ENCODE data around the gene PLB1.
A peak's percentile ranks its signal among the peaks of the same experiment; 100 is the strongest.

The PLB1 gene

DNA sequence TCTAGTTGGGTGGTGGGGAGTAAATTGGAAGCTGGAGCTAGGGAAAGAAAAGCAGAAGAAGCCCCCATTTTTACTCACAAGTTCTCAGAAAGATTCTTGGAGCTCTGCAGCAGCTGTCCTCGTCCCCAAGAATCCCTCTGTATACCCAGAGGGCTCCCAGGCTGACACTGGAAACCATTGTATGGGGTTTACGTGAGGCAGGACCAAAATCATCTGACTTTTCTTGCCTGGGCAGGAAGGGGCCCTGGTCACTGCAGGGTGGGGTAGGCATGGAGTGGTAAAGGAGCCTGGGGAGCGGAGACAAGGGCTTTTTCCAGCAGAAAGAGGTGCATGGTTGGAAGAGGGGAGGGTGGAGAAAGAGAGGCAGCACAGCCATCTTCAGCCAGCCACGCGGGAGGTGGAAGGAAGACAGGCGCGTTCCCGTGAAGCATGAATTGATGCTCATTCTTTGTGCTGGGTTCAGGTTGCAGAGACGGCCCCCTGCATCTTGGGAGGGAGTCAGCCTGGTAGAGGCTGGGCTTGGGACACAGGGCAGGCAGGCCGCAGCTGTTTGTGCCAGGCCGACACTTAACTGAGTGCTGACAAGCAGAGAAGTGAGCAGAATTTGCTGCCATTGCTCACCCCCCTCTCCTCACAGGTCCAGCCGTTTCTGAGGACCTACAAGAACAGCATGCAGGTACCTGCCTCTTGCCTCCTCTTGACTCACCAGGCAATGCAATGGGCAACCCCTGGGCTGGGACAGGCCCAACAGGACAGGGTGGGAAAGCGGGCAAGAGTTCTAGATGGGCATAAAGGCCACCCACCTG is 94.8 kb downstream of the PLB1 start:
- no peak for DNase-seq (ENCODE audit: low spot score)

DNA sequence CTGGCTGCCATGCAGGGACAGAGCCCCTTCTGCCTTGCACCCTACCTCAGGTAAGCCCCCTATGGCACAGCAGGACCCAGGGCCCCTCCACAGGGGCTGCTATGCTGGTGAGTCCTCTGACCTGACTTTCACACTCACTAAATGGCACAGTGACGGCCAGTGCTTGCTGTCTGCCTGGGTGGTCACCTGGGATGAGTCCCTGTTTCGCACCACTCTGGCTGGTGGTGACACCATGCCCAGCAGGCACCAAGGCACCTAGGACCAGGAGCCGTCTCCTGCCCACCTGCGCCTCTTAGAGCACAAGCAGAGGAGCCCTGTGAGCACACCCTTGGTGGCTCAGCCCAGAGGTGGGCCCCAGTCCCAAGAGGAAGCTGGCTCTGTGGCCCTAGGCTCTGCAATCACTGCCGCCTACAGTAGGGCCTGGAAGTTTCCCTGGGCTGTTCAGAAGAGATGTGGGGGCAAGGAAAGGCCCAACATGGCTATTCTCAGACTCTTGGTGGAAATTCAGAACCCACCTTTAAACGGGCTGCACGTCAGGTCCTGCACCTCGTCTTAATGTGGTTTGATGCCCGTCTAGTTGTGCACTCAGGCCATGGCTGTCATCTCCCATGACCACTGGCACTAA is 96.0 kb downstream of the PLB1 start:
- DNase-seq (ENCODE audit: low spot score), result no peak

DNA sequence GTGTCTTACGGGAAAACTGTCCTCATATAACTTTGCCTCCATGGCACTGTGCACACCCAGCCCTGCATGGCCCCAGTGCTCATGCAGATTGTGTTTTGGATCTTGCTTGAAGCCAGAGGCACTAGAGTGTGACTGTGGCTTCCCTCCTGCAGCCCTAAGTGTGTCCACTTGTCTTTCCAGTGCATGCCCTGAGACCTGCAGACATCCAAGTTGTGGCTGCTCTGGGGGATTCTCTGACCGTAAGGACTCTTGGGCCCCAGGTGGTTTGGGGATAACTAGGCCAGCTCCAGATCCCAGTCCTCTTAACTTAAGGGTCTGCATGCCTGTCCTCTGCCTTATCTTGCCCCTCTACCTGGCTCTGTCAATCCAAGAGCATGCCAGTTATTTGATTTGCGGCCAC is 96.6 kb downstream of the PLB1 start:
- no peak for DNase-seq (ENCODE audit: low spot score)

DNA sequence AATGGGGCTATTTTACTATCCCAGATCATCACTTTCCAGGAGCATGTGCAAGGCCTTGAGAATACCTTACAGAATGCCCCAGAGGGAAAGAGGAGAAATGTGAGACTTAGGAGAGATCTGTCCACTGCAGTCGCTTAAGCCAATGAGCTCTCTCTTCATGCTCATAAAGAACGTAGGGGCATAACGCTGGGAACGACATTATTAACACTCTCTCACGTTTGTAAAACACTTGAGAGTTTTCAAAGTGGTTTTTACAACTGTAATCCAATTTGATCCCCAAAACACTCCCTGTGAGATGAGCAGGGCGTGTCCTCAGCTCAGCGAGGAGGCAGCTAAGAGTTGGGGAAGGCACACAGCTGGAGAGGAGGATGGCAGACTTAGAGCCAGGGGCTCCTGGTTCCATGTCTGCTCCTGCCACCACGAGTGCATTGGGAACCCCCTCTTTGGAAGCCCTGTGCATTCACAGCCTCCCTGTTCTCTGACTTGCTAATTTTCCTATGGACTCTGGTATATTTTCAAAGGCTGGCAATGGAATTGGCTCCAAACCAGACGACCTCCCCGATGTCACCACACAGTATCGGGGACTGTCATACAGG is 97.4 kb downstream of the PLB1 start:
- no peak for DNase-seq (ENCODE audit: low spot score)

DNA sequence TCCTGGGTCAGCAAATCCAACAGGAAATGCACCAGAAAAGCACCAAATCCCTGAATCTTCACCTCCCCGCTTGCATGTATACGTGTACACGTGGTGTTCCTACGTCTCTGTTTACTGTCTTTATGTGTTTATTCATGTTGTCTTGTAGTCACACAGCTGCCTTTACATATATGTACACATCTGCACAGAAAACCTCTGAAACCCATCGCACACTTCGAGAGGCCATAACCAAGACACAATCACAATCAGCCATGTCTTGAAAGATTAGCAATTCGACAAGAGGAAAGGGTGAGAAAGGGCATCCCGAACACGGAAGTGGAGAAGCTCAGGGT is 98.1 kb downstream of the PLB1 start:
- no peak for DNase-seq (ENCODE audit: low spot score)

DNA sequence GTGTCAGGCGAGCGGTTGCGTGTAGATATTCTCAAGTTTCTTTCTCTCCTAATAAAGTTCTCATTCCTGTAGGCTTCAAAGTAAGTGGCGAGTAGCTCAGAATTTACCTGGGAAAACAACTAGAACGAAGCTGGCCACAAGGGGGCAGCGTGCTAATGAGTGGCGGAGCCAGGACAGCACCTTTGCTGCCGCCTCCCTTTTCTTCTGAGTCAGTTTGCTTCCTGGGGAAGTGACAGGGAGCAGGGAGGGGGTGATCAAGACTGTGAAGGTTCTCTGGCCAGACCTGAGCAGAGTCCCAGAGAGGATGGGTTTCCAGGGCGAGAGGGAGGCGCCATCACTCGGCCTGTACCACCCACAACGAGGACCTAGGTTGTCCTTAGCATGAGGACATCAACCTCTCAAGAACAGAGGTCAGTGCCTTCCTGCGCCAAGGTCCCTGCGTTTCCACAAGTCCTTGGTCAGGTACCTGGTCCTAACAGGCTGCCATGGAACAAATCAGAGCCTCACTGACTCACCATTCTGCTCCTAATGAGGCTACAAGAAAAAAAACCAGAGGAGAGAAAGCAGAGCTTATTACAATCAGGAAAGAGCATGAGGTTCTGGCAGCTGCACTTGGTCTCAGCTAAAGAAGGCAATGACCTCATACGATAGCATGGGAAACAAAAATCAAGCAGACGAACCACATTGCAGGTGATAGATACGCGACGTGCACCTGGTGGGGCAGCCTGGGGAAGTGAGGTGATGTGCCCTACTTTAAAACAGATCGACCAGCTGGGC is 98.7 kb downstream of the PLB1 start:
- DNase-seq (ENCODE audit: low spot score), result peak; percentile 77

DNA sequence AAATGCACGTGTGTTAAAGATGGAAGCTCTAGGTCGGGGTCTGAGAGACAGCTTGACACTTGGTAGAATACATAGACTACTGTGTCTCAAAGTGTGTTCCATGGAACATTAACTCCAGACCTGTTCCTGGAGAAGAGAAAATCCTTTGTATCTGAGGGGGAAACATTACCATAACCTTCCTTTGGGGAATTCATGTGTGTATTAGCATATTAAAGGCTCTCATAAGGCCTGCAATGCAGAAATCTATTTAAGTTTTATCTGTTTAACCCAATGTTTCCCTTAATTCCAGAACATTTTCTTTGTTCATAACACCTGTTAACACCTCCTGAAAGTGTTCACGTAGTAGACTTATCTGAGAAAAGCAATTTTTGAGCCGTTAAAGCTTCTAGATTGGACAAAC is 99.5 kb downstream of the PLB1 start:
- no peak for DNase-seq (ENCODE audit: low spot score)

DNA sequence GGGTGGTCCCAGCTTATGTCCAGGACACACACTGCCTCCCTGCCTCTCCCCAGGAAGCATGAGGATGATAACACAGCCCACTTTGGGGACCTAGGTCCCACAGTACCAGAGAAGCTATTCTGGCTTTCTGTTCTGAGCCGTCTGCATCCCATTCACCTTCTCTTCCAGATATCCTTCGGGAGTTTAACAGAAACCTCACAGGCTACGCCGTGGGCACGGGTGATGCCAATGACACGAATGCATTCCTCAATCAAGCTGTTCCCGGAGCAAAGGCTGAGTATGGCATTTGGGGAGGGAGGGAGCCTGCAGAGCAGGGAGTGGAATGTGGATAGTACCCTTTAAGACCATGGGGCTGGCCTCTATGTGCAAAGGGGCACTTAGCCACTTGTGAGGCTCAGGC is 102.6 kb downstream of the PLB1 start:
- DNase-seq (ENCODE audit: low spot score), result no peak

DNA sequence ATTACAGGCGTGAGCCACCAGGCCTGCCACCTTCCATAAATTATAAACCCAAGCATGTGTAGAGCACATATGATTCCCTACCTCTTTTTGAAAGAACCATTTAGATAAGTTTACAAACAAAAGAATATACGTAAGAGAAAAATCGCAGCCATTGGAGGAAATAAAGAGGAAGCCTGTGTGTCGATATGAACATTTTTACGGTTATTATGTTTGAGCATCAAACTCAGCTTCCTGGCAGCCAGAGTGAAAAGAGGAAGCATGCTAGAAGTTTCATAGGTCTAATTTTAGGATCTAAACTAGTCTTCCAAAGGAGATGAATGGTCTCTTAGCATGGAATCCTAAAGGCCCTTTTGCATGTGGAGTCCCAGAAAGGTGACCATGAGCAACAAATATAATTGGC is 104.3 kb downstream of the PLB1 start:
- no peak for DNase-seq (ENCODE audit: low spot score)

DNA sequence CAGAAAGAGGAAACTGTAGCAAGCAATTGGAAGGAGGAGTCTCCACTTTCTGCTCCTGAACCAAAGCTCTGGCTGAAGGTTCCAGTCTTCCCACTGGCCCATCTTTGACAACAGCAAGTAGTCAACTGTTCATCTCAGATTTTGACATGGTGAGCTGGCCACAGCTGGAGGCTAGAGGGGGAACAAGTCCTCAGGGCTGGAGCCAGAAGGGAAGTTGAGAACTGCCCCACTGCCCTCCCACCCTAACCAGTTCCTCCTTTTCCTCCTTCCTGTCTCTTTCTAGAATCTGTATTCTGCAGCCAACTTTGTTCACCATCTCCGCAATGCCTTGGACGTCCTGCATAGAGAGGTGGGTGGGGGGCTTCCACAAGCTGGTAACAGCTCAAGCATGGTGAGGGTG is 105.8 kb downstream of the PLB1 start:
- DNase-seq (ENCODE audit: low spot score), result no peak

DNA sequence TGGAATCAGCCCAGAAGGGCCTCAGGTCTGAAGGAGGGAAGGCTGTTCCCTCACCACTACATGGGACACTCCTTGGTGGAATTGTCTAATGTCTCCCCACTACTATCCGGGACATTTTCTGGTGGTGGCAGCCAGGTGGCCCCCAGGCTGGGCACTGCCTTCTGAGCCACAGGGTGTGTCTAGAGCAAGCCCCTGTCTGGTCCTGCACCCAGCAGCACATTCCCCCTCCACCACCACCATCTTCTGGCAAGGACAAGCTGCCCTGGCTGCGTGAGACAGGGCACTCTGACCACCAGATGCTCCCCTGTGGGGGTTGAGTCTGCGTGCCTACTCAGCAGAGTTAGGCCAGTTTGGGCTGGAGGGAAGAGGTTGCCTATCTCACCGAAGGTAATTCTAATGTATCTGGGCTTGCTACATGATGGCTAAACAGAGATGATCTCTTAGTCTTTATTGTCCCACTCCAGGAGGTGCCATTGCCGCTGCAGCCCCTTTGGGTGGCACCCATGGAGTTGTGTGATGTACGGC is 106.3 kb downstream of the PLB1 start:
- DNase-seq (ENCODE audit: low spot score), result no peak

DNA sequence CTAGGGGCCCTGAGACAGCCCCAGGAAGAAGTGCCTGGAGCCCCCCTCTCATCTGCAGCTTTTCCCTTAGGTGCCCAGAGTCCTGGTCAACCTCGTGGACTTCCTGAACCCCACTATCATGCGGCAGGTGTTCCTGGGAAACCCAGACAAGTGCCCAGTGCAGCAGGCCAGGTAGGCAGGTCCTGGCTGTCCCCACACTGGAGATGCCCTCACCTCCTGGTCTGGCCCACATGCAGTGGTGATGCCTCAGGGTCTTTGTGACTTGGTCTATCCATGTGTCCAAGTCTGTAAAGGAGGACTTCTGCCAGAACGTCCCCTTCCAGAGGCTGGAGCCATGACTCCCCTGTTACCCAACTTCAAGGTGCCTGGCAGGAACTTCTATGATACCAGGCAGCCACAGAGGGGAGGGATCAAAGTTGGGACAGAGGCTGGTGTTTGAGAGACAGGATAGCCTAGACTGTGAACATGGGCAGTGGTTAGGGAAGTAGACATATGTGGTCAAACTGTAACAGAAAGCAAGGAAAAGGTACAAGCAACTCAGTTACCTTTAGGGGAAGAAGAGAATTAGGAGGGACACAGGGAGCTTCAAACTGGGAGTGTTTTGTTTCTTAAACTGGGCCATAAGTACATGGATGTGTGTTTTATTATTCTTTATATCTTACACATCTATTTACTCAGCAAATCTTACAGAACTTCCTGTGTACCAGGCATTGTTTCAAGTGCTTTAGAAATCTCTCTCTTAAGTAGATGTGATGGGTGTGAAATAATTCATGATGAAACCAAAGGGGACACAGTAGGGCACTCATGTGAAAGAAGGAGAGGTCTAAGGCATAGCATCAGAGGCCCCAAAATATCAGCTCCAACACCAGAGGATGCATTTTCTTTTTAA is 107.1 kb downstream of the PLB1 start:
- no peak for DNase-seq (ENCODE audit: low spot score)

DNA sequence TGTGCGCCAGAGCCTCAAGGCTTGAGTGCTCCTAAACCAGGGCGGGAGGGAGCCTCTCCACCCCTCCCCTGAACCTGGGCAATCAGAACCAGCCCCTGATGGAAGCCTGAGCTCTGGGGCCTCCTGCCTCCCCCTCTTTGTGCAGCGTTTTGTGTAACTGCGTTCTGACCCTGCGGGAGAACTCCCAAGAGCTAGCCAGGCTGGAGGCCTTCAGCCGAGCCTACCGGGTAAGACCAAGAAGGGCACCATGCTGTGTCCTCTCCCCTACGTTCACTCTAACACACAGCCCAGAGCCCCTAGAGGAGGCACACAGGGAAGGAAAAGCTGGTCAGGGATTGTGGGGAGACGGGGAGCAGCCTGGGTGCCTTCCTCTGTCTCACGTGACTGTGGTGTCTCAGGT is 108.0 kb downstream of the PLB1 start:
- DNase-seq (ENCODE audit: low spot score), result no peak

DNA sequence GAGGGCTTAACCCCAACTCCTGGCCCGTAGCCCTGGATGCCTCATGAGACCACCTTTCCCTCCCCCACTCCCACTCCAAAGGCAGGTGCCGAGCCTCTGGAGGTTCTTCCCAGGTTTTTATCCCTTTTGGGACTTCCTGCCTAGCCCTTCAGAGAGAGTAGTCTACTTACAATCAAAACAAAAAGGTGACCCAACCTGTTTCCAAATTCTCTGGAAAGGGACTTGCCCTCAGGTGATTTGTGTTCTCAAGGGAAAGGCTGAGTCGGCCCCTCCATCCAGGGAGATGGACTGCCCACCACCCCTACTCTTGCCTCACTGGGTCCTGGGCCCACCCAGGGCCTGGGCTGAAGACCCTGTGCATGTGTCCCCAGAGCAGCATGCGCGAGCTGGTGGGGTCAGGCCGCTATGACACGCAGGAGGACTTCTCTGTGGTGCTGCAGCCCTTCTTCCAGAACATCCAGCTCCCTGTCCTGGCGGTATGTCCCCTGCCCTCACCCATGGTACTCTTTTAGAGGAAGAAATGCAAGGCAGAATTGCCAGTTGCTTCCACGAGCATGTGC is 108.5 kb downstream of the PLB1 start:
- DNase-seq (ENCODE audit: low spot score), result no peak

DNA sequence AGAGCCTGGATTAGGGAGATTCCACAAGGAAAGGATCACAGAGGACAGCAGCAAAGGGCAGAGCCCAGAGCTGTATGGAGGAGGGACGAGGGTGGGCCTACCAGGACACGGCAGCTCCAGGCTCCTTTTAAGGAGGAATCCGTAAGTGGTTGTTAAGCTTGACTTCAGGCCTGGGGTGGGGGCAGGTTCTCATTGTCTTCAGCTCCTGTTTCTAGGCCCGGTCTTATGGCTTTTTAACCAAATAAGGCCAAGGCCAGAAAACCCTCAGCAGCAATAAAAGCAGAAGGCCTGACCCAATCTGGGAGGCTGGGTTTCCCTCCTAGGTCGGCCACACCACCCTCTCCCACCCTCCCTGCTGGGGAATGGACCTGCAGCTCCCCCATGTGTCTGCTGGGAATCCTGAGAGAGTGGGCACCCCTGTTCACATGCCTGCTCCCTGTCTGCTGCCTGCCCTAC is 111.2 kb downstream of the PLB1 start:
- DNase-seq (ENCODE audit: low spot score), result no peak

DNA sequence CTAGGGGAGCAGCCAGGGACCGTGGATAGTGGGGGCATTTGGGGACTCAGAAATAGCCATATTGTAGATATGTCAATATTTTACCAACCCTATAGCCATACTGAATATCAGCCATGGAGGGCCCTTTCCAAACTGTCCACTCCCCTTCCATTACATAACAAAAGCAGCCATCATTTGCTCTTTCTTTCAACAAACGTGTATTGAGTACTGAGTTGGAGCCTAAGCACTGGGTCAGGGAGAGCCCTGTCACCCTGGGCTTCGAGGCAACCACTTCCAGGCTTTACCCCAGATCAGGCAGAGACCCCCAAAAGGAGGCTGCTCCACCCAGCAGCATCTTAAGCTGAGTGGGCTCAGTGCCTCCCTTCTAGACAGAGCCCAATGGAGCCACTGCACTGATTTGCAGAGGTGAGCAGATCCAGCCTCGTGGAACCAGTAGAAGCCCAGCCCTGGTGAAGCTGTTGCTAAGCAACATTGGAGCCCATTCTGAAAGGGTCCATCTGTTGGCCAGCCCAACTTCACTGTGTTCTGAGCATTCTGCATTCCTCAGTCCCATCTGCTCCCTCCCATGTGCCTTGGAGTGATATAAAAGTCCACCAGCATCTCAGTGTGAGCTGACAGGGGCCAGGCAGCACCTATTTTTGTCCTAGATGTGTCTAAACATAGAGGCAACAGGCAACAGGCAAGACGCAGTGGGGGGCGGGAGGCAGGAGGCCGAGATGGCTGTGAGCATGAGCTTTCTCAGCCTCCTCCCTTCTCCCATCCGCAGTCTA is 112.1 kb downstream of the PLB1 start:
- DNase-seq (ENCODE audit: low spot score), result no peak

DNA sequence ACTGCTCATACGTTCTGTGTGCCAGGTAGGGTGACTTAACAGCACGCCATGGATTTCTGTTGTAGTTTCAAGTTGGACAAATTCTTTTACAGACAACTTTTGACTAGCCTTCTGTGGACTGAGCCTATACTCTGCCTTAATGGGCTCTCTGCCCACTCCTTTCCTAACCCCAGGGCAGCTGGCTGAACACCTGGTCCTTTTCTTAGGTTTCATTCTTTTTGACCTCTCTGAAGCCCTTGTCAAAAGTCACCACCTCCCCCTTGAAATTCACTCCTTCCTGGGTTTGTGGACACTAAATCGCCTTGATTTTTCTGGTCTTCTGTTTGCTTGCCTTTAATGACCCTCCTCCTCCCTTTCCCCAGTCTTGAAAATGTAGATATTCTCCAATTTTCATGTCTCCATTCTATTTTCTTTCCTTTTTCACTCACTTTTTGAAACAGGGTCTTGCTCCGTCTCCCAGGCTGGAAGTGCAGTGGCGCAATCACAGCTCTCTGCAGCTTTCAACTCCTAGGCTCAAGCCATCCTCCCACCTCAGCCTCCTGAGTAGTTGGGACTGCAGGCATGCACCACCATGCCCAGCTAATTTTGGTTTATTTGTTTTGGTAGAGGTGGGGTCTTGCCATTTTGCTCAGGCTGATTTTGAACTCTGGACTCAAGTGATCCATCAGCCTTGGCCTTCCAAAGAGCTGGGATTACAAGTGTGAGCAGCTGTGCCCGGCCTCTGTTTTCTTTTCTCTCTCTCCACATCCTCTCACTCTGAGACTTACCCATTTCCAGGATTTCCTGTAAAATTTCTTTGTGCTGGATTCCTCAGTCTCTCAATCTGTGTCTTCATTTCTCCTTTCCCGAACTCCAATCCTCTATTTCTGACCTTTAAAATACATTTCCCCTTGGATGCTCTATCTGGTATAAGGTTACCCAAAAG is 112.9 kb downstream of the PLB1 start:
- DNase-seq (ENCODE audit: low spot score), result no peak

DNA sequence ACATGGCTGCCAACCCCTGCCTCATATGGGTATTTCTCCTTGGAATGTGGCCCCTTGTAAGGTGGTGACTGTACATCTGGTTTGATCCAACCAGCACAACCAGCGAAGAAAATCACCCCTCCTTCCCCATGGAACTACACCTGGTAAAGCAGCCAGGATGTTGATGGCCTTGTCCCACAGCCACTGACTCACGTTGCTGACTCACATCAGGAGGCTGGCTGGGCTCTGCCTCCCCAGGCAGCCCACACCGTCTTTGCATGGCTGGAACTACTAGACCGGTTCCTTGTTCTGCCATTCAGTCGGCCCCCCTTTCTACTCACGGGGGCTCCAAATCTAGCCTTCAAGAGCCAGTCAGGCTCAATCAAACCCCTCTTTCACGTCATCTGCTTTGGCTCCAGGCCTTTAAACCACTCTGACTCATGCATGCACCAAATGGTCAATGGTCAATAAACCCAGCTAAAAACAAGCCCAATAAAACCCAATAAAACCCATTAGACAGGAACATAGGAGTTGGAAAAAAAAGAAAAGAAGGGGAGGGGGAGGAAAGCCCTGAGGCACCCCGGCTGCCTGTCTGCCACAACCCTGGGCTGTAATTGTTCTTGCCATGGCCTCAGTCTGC is 114.8 kb downstream of the PLB1 start:
- peak; percentile 93 for DNase-seq (ENCODE audit: low spot score)

Measured in AG08395 (cell line).